Measurements from ENCODE around the gene SCAMP4.
"Not testable (repeated sequence)": the region's sequence is repeated elsewhere in the genome, so short reads cannot be mapped to it uniquely, and the experiment has no call there.

SCAMP4 gene

GRCh38 chr19:1866693-1867348, 38.4 kb upstream of the SCAMP4 start:
- DNase-seq (ENCODE audit: low read depth in 2 of 2): no peak

GRCh38 chr19:1867349-1867724, 37.9 kb upstream of the SCAMP4 start:
- DNase-seq (ENCODE audit: low read depth in 2 of 2): no peak

- no peak for DNase-seq (ENCODE audit: low read depth in 2 of 2)
These were observed 36.2 kb upstream of the SCAMP4 start for GRCh38 chr19:1868971-1869370.

GRCh38 chr19:1871140-1871597, 34.0 kb upstream of the SCAMP4 start:
- DNase-seq (ENCODE audit: low read depth in 2 of 2): no peak

GRCh38 chr19:1871630-1872029, 33.6 kb upstream of the SCAMP4 start:
- DNase-seq (ENCODE audit: low read depth in 2 of 2): no peak

- DNase-seq (ENCODE audit: low read depth in 2 of 2): no peak
These were observed 32.2 kb upstream of the SCAMP4 start for GRCh38 chr19:1872807-1873523.

GRCh38 chr19:1873524-1874473, 31.4 kb upstream of the SCAMP4 start:
- DNase-seq (ENCODE audit: low read depth in 2 of 2): no peak

GRCh38 chr19:1874554-1875185, 30.5 kb upstream of the SCAMP4 start:
- no peak for DNase-seq (ENCODE audit: low read depth in 2 of 2)

GRCh38 chr19:1875265-1875645, 29.9 kb upstream of the SCAMP4 start:
- DNase-seq (ENCODE audit: low read depth in 2 of 2): not testable (repeated sequence)

GRCh38 chr19:1875646-1876495, 29.3 kb upstream of the SCAMP4 start:
- peak; percentile 68 to 86 for DNase-seq (ENCODE audit: low read depth in 2 of 2)

GRCh38 chr19:1876496-1877279, 28.5 kb upstream of the SCAMP4 start:
- DNase-seq (ENCODE audit: low read depth in 2 of 2): not testable (repeated sequence)

- not testable (repeated sequence) for DNase-seq (ENCODE audit: low read depth in 2 of 2)
These were observed 27.9 kb upstream of the SCAMP4 start for GRCh38 chr19:1877280-1877660.

- DNase-seq (ENCODE audit: low read depth in 2 of 2): not testable (repeated sequence)
These were observed 26.6 kb upstream of the SCAMP4 start for GRCh38 chr19:1878583-1878982.

- not testable (repeated sequence) for DNase-seq (ENCODE audit: low read depth in 2 of 2)
These were observed 25.2 kb upstream of the SCAMP4 start for GRCh38 chr19:1879982-1880381.

- no peak for DNase-seq (ENCODE audit: low read depth in 2 of 2)
These were observed 24.4 kb upstream of the SCAMP4 start for GRCh38 chr19:1880611-1881392.

- not testable (repeated sequence) for DNase-seq (ENCODE audit: low read depth in 2 of 2)
These were observed 23.7 kb upstream of the SCAMP4 start for GRCh38 chr19:1881393-1882088.

- DNase-seq (ENCODE audit: low read depth in 2 of 2): peak; percentile 62 to 65
These were observed 23.0 kb upstream of the SCAMP4 start for GRCh38 chr19:1882089-1882785.

Measured in stimulated activated CD8-positive, alpha-beta memory T cell treated with anti-CD3 and anti-CD28 coated beads, Interleukin-7, amount 100 ng/mL, for 4 hours (primary cell).